UCSD-AML1 (cell line): ENCODE measurements around the gene CTDP1.

Experiments
- DNase-seq: peaks from one replicate; lab custom pipeline; 2025; ENCODE audit not compliant: unreplicated experiment; lab: John Stamatoyannopoulos, UW

CTDP1 gene

GRCh38 chr18:79755496-79756142 is 76.0 kb downstream of the CTDP1 start:
- DNase-seq: no peak

GRCh38 chr18:79756143-79756500 is 76.5 kb downstream of the CTDP1 start:
- DNase-seq: no peak

GRCh38 chr18:79756826-79757225 is 77.2 kb downstream of the CTDP1 start:
- no peak for DNase-seq

GRCh38 chr18:79760348-79760747 is 80.7 kb downstream of the CTDP1 start:
- no peak for DNase-seq

GRCh38 chr18:79760881-79761280 is 81.3 kb downstream of the CTDP1 start:
- no peak for DNase-seq

- no peak for DNase-seq
Observed at GRCh38 chr18:79763407-79763806, 83.8 kb downstream of the CTDP1 start.

- DNase-seq: no peak
Observed at GRCh38 chr18:79764131-79764530, 84.5 kb downstream of the CTDP1 start.

- no peak for DNase-seq
Observed at GRCh38 chr18:79765491-79766245, 86.1 kb downstream of the CTDP1 start.

- no peak for DNase-seq
Observed at GRCh38 chr18:79766308-79766707, 86.7 kb downstream of the CTDP1 start.

GRCh38 chr18:79768745-79769144 is 89.1 kb downstream of the CTDP1 start:
- DNase-seq: no peak

- no peak for DNase-seq
Observed at GRCh38 chr18:79769698-79770500, 90.3 kb downstream of the CTDP1 start.

GRCh38 chr18:79770501-79770815 is 90.9 kb downstream of the CTDP1 start:
- DNase-seq: no peak

- DNase-seq: no peak
Observed at GRCh38 chr18:79770826-79771225, 91.2 kb downstream of the CTDP1 start.

- DNase-seq: no peak
Observed at GRCh38 chr18:79771446-79772107, 92.0 kb downstream of the CTDP1 start.

- DNase-seq: no peak
Observed at GRCh38 chr18:79772108-79772864, 92.7 kb downstream of the CTDP1 start.

GRCh38 chr18:79772865-79773696 is 93.5 kb downstream of the CTDP1 start:
- no peak for DNase-seq

GRCh38 chr18:79774111-79774510 is 94.5 kb downstream of the CTDP1 start:
- DNase-seq: no peak

GRCh38 chr18:79775441-79776221 is 96.0 kb downstream of the CTDP1 start:
- DNase-seq: no peak

- no peak for DNase-seq
Observed at GRCh38 chr18:79776674-79777073, 97.1 kb downstream of the CTDP1 start.
